Endothelial cell of umbilical vein (primary cell): Measurements from ENCODE around the gene SYNPR. TPM values are rescaled to one million over a fixed set of nuclear protein-coding genes. Genes with fewer than 3 reads are reported as not detected.

Experiments
- BruUV-seq: library from RNA; stranded (reverse); fragments of 400-500 nt; replicated peaks from 2 replicates; lab custom pipeline; 2021; lab: Mats Ljungman, UMichigan
- CTCF ChIA-PET: fragments of 300-600, 350-600 bp; sonication (Branson Sonifier 250); formaldehyde crosslinking; loops from one replicate; lab custom pipeline; 2021; ENCODE audit warnings: antibody characterized with exemption, inconsistent platforms; lab: Charles Lee
- POLR2A ChIA-PET: fragments of 300-600, 350-600 bp; sonication (Branson Sonifier 250); formaldehyde crosslinking; loops from one replicate; lab custom pipeline; 2021; ENCODE audit warnings: antibody characterized with exemption, inconsistent platforms; lab: Charles Lee
- DNase-seq: peaks from one replicate; pipeline ENCODE4 v3.0.0-alpha.2; 2011; ENCODE audit warnings: low read depth, low spot score
- FAIRE-seq: peaks from 2 replicates; lab custom pipeline; 2011; peaks lifted over from hg19 to GRCh38; lab: Jason Lieb, UNC
- H2AFZ ChIP-seq: 2 replicates; pipeline ENCODE4 v1.6.0; 2012; ENCODE audit warnings: low read depth, low read length, control low read depth, inconsistent platforms
- H3K27ac ChIP-seq: 2 replicates; pipeline ENCODE4 v1.5.1; 2011; ENCODE audit warnings: low read depth, mild to moderate bottlenecking, control low read depth, low read length, moderate library complexity; ENCODE audit not compliant: insufficient read depth
- H3K27me3 ChIP-seq, 2 experiments: 2 replicates each; pipeline versions ENCODE4 v1.6.0 to v1.6.1; 2011; ENCODE audit warnings: low read length in 2 of 2, mixed read lengths in 1 of 2; ENCODE audit not compliant: control insufficient read depth in 2 of 2, insufficient read depth in 2 of 2
- H3K36me3 ChIP-seq, 2 experiments: 2 replicates in 1 of 2; 3 replicates in 1 of 2; pipeline ENCODE4 v1.5.1; 2011; ENCODE audit warnings: low read length in 2 of 2, mild to moderate bottlenecking in 1 of 2, moderate library complexity in 1 of 2; ENCODE audit not compliant: control insufficient read depth in 2 of 2, insufficient read depth in 2 of 2; ENCODE audit errors: extremely low read depth in 1 of 2
- H3K4me1 ChIP-seq: 3 replicates; pipeline ENCODE4 v1.5.1; 2011; ENCODE audit warnings: mild to moderate bottlenecking, low read length; ENCODE audit not compliant: control insufficient read depth, insufficient read depth; ENCODE audit errors: extremely low read depth
- H3K4me2 ChIP-seq: 2 replicates; pipeline ENCODE4 v1.6.1; 2011; ENCODE audit warnings: low read length, control low read depth, mixed read lengths; ENCODE audit not compliant: insufficient read depth
- H3K4me3 ChIP-seq, 3 experiments: fragments of 200-600 bp in 1 of 3; sonication (generic), shearing (Covaris generic) in 1 of 3; replicated peaks in 1 of 3; 2 replicates each; pipeline ENCODE4 v1.5.1; 2011 to 2016; ENCODE audit warnings: control low read depth in 3 of 3, low read length in 3 of 3, mild to moderate bottlenecking in 2 of 3, inconsistent platforms in 1 of 3, low read depth in 1 of 3, moderate library complexity in 1 of 3; ENCODE audit not compliant: insufficient read depth in 1 of 3
- H3K79me2 ChIP-seq: 2 replicates; pipeline ENCODE4 v1.6.0; 2012; ENCODE audit warnings: low read length, inconsistent platforms; ENCODE audit not compliant: control insufficient read depth, insufficient read depth
- H3K9ac ChIP-seq: replicated peaks from 2 replicates; pipeline ENCODE3; 2011; ENCODE audit warnings: low read length, control low read depth; ENCODE audit not compliant: insufficient read depth; ENCODE audit errors: extremely low read depth
- H3K9me1 ChIP-seq: replicated peaks from 3 replicates; pipeline ENCODE4 v1.6.0; 2011; ENCODE audit warnings: mild to moderate bottlenecking, low read length; ENCODE audit not compliant: control insufficient read depth, insufficient read depth; ENCODE audit errors: extremely low read depth
- H3K9me3 ChIP-seq: replicated peaks from 2 replicates; pipeline ENCODE4 v1.5.1; 2012; ENCODE audit warnings: low read length, inconsistent platforms; ENCODE audit not compliant: control insufficient read depth, insufficient read depth
- H4K20me1 ChIP-seq: replicated peaks from 2 replicates; pipeline ENCODE3; 2011; ENCODE audit warnings: mild to moderate bottlenecking, low read length; ENCODE audit not compliant: control insufficient read depth, insufficient read depth; ENCODE audit errors: extremely low read depth
- CTCF ChIP-seq, 2 donors: IDR thresholded peaks; 1 replicate in 1 of 2; 2 replicates in 1 of 2; pipeline ENCODE4 v1.5.1; 2011; ENCODE audit warnings: low read length in 2 of 2, mild to moderate bottlenecking in 2 of 2, moderate library complexity in 2 of 2, control low read depth in 1 of 2, inconsistent platforms in 1 of 2, low read depth in 1 of 2; ENCODE audit not compliant: insufficient read depth in 1 of 2; ENCODE audit errors: extremely low read depth in 1 of 2
- EZH2 ChIP-seq: IDR thresholded peaks from 2 replicates; pipeline ENCODE4 v1.6.1; 2012; ENCODE audit warnings: borderline replicate concordance, low read depth, mild to moderate bottlenecking, moderate library complexity, low read length, inconsistent platforms; ENCODE audit not compliant: severe bottlenecking
- FOS ChIP-seq: IDR thresholded peaks from 2 replicates; pipeline ENCODE4 v1.6.1; 2011; ENCODE audit warnings: mild to moderate bottlenecking, low read length, moderate library complexity, borderline replicate concordance; ENCODE audit not compliant: insufficient read depth
- GATA2 ChIP-seq: IDR thresholded peaks from 2 replicates; pipeline ENCODE4 v1.7.0; 2011; ENCODE audit warnings: low read depth, mild to moderate bottlenecking, moderate library complexity, mixed read lengths, low read length; ENCODE audit not compliant: insufficient read length, insufficient read depth
- JUN ChIP-seq: IDR thresholded peaks from 2 replicates; pipeline ENCODE4 v1.6.1; 2011; ENCODE audit warnings: borderline replicate concordance, low read depth; ENCODE audit not compliant: insufficient read length, insufficient read depth
- POLR2A ChIP-seq: IDR thresholded peaks from 2 replicates; pipeline ENCODE4 v1.6.1; 2012; ENCODE audit warnings: low read depth, mild to moderate bottlenecking, control low read depth, low read length
- POLR2AphosphoS5 ChIP-seq: IDR thresholded peaks from 2 replicates; pipeline ENCODE4 v1.6.1; 2012; ENCODE audit warnings: low read depth, mild to moderate bottlenecking, control low read depth, low read length, moderate library complexity; ENCODE audit not compliant: insufficient read depth
- dilution Hi-C: fragments of 300-500 bp; cut with MboI; formaldehyde crosslinking; loops from one replicate; pipeline ENCODE4 v1.15.0; 2019; ENCODE audit warnings: low sequenced_read_pairs; ENCODE audit not compliant: extremely low pct_ligation_motif_present
- intact Hi-C: fragments of 100-400 bp; cut with micrococcal nuclease; formaldehyde crosslinking; loops from one replicate; pipeline ENCODE4 v1.10.0; 2022
- polyA plus RNA-seq, 4 experiments: library from polyadenylated mRNA; depleted of rRNA in 3 of 4; stranded (reverse) in 3 of 4; unstranded in 1 of 4; fragments of >200 nt; gene quantifications; 2 replicates each; pipeline versions ENCODE4 v1.2.1 to v1.2.3, GENCODE V29; 2011 to 2012; ENCODE audit warnings: missing spikeins in 1 of 4
- total RNA-seq: library from RNA; stranded (reverse); gene quantifications from 2 replicates; pipeline ENCODE4 v1.2.3, GENCODE V29; 2021
- TF ChIP-seq, protein P1 (sequence below): IDR thresholded peaks from 2 replicates; pipeline ENCODE4 v1.6.1; 2011; ENCODE audit not compliant: insufficient read depth, insufficient read length

SYNPR gene
- total and polyA plus RNA-seq, 2 donors (not counting 3 experiments of a cell fraction or from before 2014, with no cell fraction given): not detected

DNA sequence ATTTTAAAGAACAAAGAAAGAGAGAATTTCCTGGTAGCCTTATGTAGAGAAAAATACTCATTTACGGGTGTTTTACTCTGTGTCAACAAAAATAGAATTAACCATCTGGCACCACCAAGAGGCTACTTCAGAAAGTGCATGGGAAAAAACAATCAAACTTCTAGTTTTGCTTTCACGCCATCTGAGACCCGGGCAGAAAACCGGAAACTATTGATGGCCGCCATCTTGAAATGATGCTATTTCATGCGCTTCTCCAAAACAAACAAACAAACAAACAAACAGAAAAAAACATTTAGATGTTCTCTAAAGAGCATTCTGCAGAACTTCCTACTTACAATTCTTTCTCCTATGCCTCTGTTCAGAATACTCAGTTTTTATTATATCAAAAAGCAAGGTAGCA is 49.4 kb upstream of the SYNPR start:
- ChIA-PET POLR2A (no interaction called here), CTCF (interaction anchor here (2.2 kb wide), 1 partner anchor 563 kb away, joined by 11 read pairs; no protein-coding TSS in a partner anchor)
- no peak overlapping the region for H3K4me3 ChIP-seq
- BruUV-seq: no TSS peak
- no peaks in the 10 kb centered on the region for H3K4me1 ChIP-seq
- no peak overlapping the region for H3K4me2 ChIP-seq
- TF ChIP-seq, protein P1, sequence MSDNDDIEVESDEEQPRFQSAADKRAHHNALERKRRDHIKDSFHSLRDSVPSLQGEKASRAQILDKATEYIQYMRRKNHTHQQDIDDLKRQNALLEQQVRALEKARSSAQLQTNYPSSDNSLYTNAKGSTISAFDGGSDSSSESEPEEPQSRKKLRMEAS: no peak
- TF ChIP-seq GATA2 (no peak), CTCF (IDR thresholded peaks at IDR 0.05; ENCODE audit: extremely low read depth in 1 of 2, insufficient read depth in 1 of 2, low read depth in 1 of 2, low read length in 2 of 2) (peak; percentile 16 to 21), POLR2A (no peak)
- H3K9me1 ChIP-seq: no peaks in the 10 kb centered on the region
- no peaks in the 10 kb centered on the region for H3K36me3 ChIP-seq
- no peaks in the 10 kb centered on the region for H3K9me3 ChIP-seq
- intact Hi-C loops (loop anchor here (1.0 to 10.0 kb wide), 3 partner anchors 606 to 1026 kb away; no protein-coding TSS in a partner anchor), dilution Hi-C loops (no loop called here)
- no peaks in the 10 kb centered on the region for H4K20me1 ChIP-seq
- H2AFZ ChIP-seq: no peak overlapping the region
- H3K27ac ChIP-seq: no peak overlapping the region
- DNase-seq: peak; percentile 13
- H3K27me3 ChIP-seq: no peaks in the 10 kb centered on the region
- no peak for FAIRE-seq
- H3K9ac ChIP-seq: no peak overlapping the region
- no peaks in the 10 kb centered on the region for H3K79me2 ChIP-seq

DNA sequence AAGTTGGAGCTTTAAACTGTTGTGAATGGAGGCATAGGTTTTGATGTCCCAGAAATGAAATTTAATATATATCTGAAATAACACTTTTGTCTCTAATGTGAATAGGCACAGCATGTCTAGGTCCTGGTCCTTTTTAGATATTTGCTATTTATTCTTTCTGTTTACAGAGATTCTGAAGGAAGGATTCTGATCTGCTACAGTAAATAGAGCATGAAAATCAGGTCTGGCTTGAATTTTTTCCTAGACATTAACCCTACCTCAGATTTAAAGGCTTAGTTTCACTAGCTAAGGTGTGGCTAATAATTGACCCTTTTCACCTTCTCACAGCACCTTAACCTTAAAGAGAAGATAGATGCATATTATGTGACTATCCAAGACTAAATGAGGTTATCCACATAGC is 48.0 kb upstream of the SYNPR start:
- no peaks in the 10 kb centered on the region for H3K4me1 ChIP-seq
- H3K4me2 ChIP-seq: no peak overlapping the region
- intact Hi-C loops: loop anchor here (1.0 kb wide), 1 partner anchor 564 kb away; no protein-coding TSS in a partner anchor
- no peaks in the 10 kb centered on the region for H3K36me3 ChIP-seq
- ChIA-PET CTCF (no interaction called here), POLR2A (no interaction called here)
- no peak overlapping the region for H3K27ac ChIP-seq
- no peak overlapping the region for H3K9ac ChIP-seq
- no peaks in the 10 kb centered on the region for H4K20me1 ChIP-seq
- no peaks in the 10 kb centered on the region for H3K27me3 ChIP-seq
- dilution Hi-C loops: no loop called here
- no peak overlapping the region for H3K4me3 ChIP-seq
- DNase-seq: no peak
- H2AFZ ChIP-seq: no peak overlapping the region
- H3K9me3 ChIP-seq: no peaks in the 10 kb centered on the region
- H3K79me2 ChIP-seq: no peaks in the 10 kb centered on the region
- H3K9me1 ChIP-seq: no peaks in the 10 kb centered on the region
- no peak for FAIRE-seq
- no TSS peak for BruUV-seq
- TF ChIP-seq EZH2 (no peak), CTCF (IDR thresholded peaks at IDR 0.05; ENCODE audit: extremely low read depth in 1 of 2, insufficient read depth in 1 of 2, low read depth in 1 of 2, low read length in 2 of 2) (no peak), POLR2AphosphoS5 (no peak), POLR2A (no peak), JUN (no peak), FOS (no peak)
- TF ChIP-seq, protein P1: no peak
